HL-60 (cell line): ENCODE data around the gene TMEM273.

ENCODE experiments used
- DNase-seq, 2 experiments: peaks; one replicate each; pipeline ENCODE4 v3.0.0-alpha.2; 2010 to 2020; ENCODE audit warnings: low read depth in 1 of 2, low spot score in 1 of 2
- H3K27ac ChIP-seq: fragments of 250-450 bp; sonication (Bioruptor Pico); replicated peaks from 2 replicates; pipeline ENCODE4 v1.5.1; 2020; ENCODE audit warnings: mild to moderate bottlenecking, moderate library complexity
- H3K27me3 ChIP-seq: fragments of 250-450 bp; sonication (Bioruptor Pico); 2 replicates; pipeline ENCODE4 v1.5.1; 2021; ENCODE audit warnings: mild to moderate bottlenecking, moderate library complexity; ENCODE audit not compliant: insufficient read depth, poor library complexity, severe bottlenecking
- H3K4me3 ChIP-seq: replicated peaks from 2 replicates; pipeline ENCODE4 v1.5.1; 2011; ENCODE audit warnings: mild to moderate bottlenecking, control low read depth, low read length; ENCODE audit not compliant: insufficient read depth
- CTCF ChIP-seq: IDR thresholded peaks from one replicate; pipeline ENCODE4 v1.5.1; 2011; ENCODE audit warnings: low read length, control low read depth, inconsistent platforms; ENCODE audit not compliant: insufficient read depth
- GABPA ChIP-seq: IDR thresholded peaks from 2 replicates; pipeline ENCODE4 v1.6.1; 2012; ENCODE audit warnings: low read depth
- POLR2AphosphoS5 ChIP-seq: IDR thresholded peaks from 2 replicates; pipeline ENCODE4 v1.6.1; 2012; ENCODE audit warnings: low read depth
- SPI1 ChIP-seq: IDR thresholded peaks from 2 replicates; pipeline ENCODE4 v1.6.1; 2012; ENCODE audit warnings: low read depth, mild to moderate bottlenecking, borderline replicate concordance
- TF ChIP-seq, protein P1 (sequence below): IDR thresholded peaks from 2 replicates; pipeline ENCODE4 v1.6.1; 2012; ENCODE audit warnings: low read depth; ENCODE audit not compliant: insufficient replicate concordance

TMEM273 gene

GRCh38 chr10:49114718-49115014, 73.5 kb downstream of the TMEM273 start:
- no peak for DNase-seq
- Histone ChIP-seq H3K4me3 (no peak overlapping the region), H3K27ac (no peak overlapping the region), H3K27me3 (peaks cover 13% of the 10 kb centered on the region)
- no peak for TF ChIP-seq POLR2AphosphoS5
- no peak for TF ChIP-seq SPI1
- no peak for TF ChIP-seq GABPA
- TF ChIP-seq, protein P1, sequence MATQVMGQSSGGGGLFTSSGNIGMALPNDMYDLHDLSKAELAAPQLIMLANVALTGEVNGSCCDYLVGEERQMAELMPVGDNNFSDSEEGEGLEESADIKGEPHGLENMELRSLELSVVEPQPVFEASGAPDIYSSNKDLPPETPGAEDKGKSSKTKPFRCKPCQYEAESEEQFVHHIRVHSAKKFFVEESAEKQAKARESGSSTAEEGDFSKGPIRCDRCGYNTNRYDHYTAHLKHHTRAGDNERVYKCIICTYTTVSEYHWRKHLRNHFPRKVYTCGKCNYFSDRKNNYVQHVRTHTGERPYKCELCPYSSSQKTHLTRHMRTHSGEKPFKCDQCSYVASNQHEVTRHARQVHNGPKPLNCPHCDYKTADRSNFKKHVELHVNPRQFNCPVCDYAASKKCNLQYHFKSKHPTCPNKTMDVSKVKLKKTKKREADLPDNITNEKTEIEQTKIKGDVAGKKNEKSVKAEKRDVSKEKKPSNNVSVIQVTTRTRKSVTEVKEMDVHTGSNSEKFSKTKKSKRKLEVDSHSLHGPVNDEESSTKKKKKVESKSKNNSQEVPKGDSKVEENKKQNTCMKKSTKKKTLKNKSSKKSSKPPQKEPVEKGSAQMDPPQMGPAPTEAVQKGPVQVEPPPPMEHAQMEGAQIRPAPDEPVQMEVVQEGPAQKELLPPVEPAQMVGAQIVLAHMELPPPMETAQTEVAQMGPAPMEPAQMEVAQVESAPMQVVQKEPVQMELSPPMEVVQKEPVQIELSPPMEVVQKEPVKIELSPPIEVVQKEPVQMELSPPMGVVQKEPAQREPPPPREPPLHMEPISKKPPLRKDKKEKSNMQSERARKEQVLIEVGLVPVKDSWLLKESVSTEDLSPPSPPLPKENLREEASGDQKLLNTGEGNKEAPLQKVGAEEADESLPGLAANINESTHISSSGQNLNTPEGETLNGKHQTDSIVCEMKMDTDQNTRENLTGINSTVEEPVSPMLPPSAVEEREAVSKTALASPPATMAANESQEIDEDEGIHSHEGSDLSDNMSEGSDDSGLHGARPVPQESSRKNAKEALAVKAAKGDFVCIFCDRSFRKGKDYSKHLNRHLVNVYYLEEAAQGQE: no peak
- TF ChIP-seq CTCF: no peak

DNA sequence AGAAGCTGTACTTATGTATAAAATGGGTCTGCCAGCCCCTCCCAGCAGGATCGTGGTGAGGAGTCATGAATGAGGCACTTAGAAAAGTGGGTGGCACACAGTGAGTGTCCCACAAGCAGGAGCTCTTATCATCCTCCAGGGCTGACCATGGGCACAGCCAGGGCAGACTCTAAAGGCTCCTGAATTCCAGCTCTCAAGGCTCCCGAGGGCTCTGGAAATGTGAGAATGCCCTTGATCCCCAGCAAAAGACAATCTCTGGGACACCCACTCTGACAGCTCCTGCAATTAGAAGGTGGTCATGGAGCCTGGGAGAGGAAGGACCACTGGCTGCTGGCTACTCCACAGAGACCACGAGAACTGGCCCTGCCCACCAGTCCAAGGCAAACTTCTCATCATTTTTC, 74.5 kb downstream of the TMEM273 start:
- no peak for DNase-seq
- Histone ChIP-seq H3K27ac (no peak overlapping the region), H3K27me3 (peaks cover 13% of the 10 kb centered on the region), H3K4me3 (no peak overlapping the region)
- TF ChIP-seq POLR2AphosphoS5: no peak

DNA sequence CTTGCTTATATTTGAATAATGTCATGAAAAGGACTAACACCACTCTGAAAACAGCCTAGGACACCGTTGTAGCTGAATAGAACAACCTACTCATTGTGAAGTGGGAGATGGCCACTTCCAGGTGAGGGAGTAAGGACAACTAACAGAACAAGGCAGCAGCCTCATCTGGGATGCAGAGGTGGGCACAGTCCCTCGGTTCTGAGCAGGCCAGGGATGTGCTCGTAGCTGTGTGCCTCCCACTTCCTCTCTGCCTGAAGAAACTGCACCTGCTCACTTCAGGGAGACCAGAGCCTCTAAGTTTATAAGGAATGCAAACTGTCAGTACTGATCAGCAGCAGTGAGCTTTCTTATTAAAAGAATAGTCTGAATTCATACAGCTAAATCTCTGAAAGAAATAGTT, 75.3 kb downstream of the TMEM273 start:
- H3K27ac ChIP-seq: no peak overlapping the region
- H3K27me3 ChIP-seq: peaks cover 13% of the 10 kb centered on the region
- no peak for TF ChIP-seq POLR2AphosphoS5
- no peak for TF ChIP-seq CTCF
- TF ChIP-seq, protein P1: no peak
- TF ChIP-seq GABPA: no peak
- no peak for TF ChIP-seq SPI1
- no peak overlapping the region for H3K4me3 ChIP-seq
- DNase-seq: no peak

- TF ChIP-seq GABPA (no peak), SPI1 (no peak), CTCF (no peak), POLR2AphosphoS5 (no peak)
- TF ChIP-seq, protein P1: no peak
- DNase-seq: no peak
- Histone ChIP-seq H3K27ac (no peak overlapping the region), H3K27me3 (peaks cover 13% of the 10 kb centered on the region), H3K4me3 (no peak overlapping the region)
Observed at GRCh38 chr10:49112098-49112497, 76.1 kb downstream of the TMEM273 start.
